CD4-positive, alpha-beta memory T cell (primary cell): ENCODE data around the gene DNAH9. TPM values are rescaled to one million over a fixed set of nuclear protein-coding genes. Genes with fewer than 3 reads are reported as not detected.

Experiments used
- CTCF ChIA-PET: fragments of 350-600 bp; sonication (Branson Sonifier 250); formaldehyde crosslinking; loops from one replicate; lab custom pipeline; 2021; ENCODE audit warnings: inconsistent platforms; ENCODE audit not compliant: partially characterized antibody; lab: Charles Lee
- POLR2A ChIA-PET: fragments of 350-600 bp; sonication (Branson Sonifier 250); formaldehyde crosslinking; loops from one replicate; lab custom pipeline; 2021; ENCODE audit not compliant: partially characterized antibody; lab: Charles Lee
- DNase-seq, 5 donors: peaks; one replicate each; pipeline versions ENCODE4 v3.0.0 to v3.0.0-alpha.2; 2020 to 2022; ENCODE audit warnings: mixed read lengths in 1 of 5
- H3K27ac ChIP-seq: one replicate; pipeline ENCODE4 v1.7.0; 2013; ENCODE audit warnings: low read depth, low read length
- H3K27me3 ChIP-seq: 2 replicates; pipeline ENCODE4 v1.7.0; 2013; ENCODE audit warnings: mild to moderate bottlenecking, low read length, moderate library complexity; ENCODE audit not compliant: insufficient read depth
- H3K36me3 ChIP-seq: 2 replicates; pipeline ENCODE4 v1.7.0; 2013; ENCODE audit warnings: mild to moderate bottlenecking, low read length, moderate library complexity; ENCODE audit not compliant: insufficient read depth
- H3K4me1 ChIP-seq: 2 replicates; pipeline ENCODE4 v1.7.0; 2013; ENCODE audit warnings: mild to moderate bottlenecking, low read length, moderate library complexity; ENCODE audit not compliant: insufficient read depth
- H3K4me3 ChIP-seq, 2 donors: one replicate each; pipeline ENCODE4 v1.7.0; 2013; ENCODE audit warnings: low read length in 2 of 2, mild to moderate bottlenecking in 1 of 2
- H3K9me3 ChIP-seq, 2 donors: one replicate each; pipeline ENCODE4 v1.7.0; 2013; ENCODE audit warnings: low read length in 2 of 2, control low read depth in 1 of 2; ENCODE audit not compliant: control insufficient read depth in 1 of 2
- H3K27ac Mint-ChIP-seq, 7 donors: one replicate each; pipeline ENCODE4 v1.8.0; 2020 to 2021; ENCODE audit warnings: mixed read lengths in 7 of 7, mild to moderate bottlenecking in 6 of 7, inconsistent platforms in 3 of 7, moderate library complexity in 3 of 7
- H3K27me3 Mint-ChIP-seq, 2 donors: one replicate each; pipeline ENCODE4 v1.8.0; 2020 to 2021; ENCODE audit warnings: mixed read lengths in 2 of 2
- H3K36me3 Mint-ChIP-seq, 2 donors: one replicate each; pipeline ENCODE4 v1.8.0; 2020 to 2021; ENCODE audit warnings: mixed read lengths in 2 of 2, inconsistent platforms in 1 of 2, mild to moderate bottlenecking in 1 of 2
- H3K4me1 Mint-ChIP-seq, 4 donors: one replicate each; pipeline ENCODE4 v1.8.0; 2020 to 2021; ENCODE audit warnings: mixed read lengths in 4 of 4, mild to moderate bottlenecking in 1 of 4
- H3K4me3 Mint-ChIP-seq, 8 donors: one replicate each; pipeline ENCODE4 v1.8.0; 2020 to 2021; ENCODE audit warnings: mixed read lengths in 8 of 8, mild to moderate bottlenecking in 7 of 8, moderate library complexity in 6 of 8, inconsistent platforms in 3 of 8
- H3K9me3 Mint-ChIP-seq, 8 donors: one replicate each; pipeline ENCODE4 v1.8.0; 2020 to 2021; ENCODE audit warnings: mixed read lengths in 8 of 8, mild to moderate bottlenecking in 5 of 8, inconsistent platforms in 3 of 8, moderate library complexity in 1 of 8
- intact Hi-C: fragments of 100-400 bp; cut with micrococcal nuclease; formaldehyde crosslinking; loops from one replicate; pipeline ENCODE4 v1.15.1; 2023
- polyA plus RNA-seq, 2 donors: library from polyadenylated mRNA; unstranded; fragments of 300-500 nt; fragmentation: Illumina TruSeq; gene quantifications; one replicate each; pipeline ENCODE4 v1.2.3, GENCODE V29; 2021
- total RNA-seq, 2 experiments: library from RNA; stranded (reverse); gene quantifications; one replicate each; pipeline ENCODE4 v1.2.3, GENCODE V29; 2021

Gene DNAH9
- total and polyA plus RNA-seq, 4 experiments from 2014 or later = not detected

- H3K4me1 ChIP-seq = no peaks in the 10 kb centered on the region
- no peak overlapping the region for H3K4me3 Mint-ChIP-seq
- intact Hi-C loops = loop anchor here (5.0 kb wide), 1 partner anchor 35 kb away; the partner anchor contains the start of gene MAP2K4
- no peaks in the 10 kb centered on the region for H3K9me3 Mint-ChIP-seq
- ChIA-PET POLR2A (interaction anchor here (0.9 kb wide), 1 partner anchor 10 kb away, joined by 3 read pairs; the partner anchor contains the start of gene ZNF18), CTCF (interaction anchor here (1.3 to 3.9 kb wide), 2 partner anchors 9 to 10 kb away, joined by 5 to 16 read pairs; partner anchors contain the start of gene ZNF18)
- no peak overlapping the region for H3K27ac ChIP-seq
- no peaks in the 10 kb centered on the region for H3K27me3 Mint-ChIP-seq
- H3K27ac Mint-ChIP-seq = no peak overlapping the region
- no peaks in the 10 kb centered on the region for H3K9me3 ChIP-seq
- peaks cover 13 to 25% (median 19%) of the 10 kb centered on the region in 4 donors for H3K4me1 Mint-ChIP-seq
- peaks cover 63 to 70% of the 10 kb centered on the region in 2 donors for H3K36me3 Mint-ChIP-seq
- no peak for DNase-seq
- H3K27me3 ChIP-seq = no peaks in the 10 kb centered on the region
- H3K36me3 ChIP-seq = peaks cover 17% of the 10 kb centered on the region
- no peak overlapping the region for H3K4me3 ChIP-seq
Measured at GRCh38 chr17:11986942-11987329, 388.7 kb downstream of the DNAH9 start.

GRCh38 chr17:11990363-11990983 is 392.2 kb downstream of the DNAH9 start:
- H3K27ac Mint-ChIP-seq = peak overlapping the region in 2 of 7 donors; percentile 11 to 23
- H3K27ac ChIP-seq = no peak overlapping the region
- H3K27me3 ChIP-seq = no peaks in the 10 kb centered on the region
- no peaks in the 10 kb centered on the region for H3K27me3 Mint-ChIP-seq
- peaks cover 19 to 44% (median 30%) of the 10 kb centered on the region in 4 donors for H3K4me1 Mint-ChIP-seq
- ChIA-PET CTCF (interaction anchor here (1.1 to 1.2 kb wide), 2 partner anchors 9 to 11 kb away, joined by 3 to 5 read pairs; no protein-coding TSS in a partner anchor), POLR2A (no interaction called here)
- DNase-seq = no peak
- no peak overlapping the region for H3K4me3 ChIP-seq
- H3K36me3 Mint-ChIP-seq = peaks cover 46 to 50% of the 10 kb centered on the region in 2 donors
- no peaks in the 10 kb centered on the region for H3K9me3 Mint-ChIP-seq
- H3K4me3 Mint-ChIP-seq = peak overlapping the region in 1 of 8 donors; percentile 29
- intact Hi-C loops = no loop called here
- peaks cover under 1% of the 10 kb centered on the region for H3K4me1 ChIP-seq
- H3K36me3 ChIP-seq = peaks cover 19% of the 10 kb centered on the region
- no peaks in the 10 kb centered on the region for H3K9me3 ChIP-seq

DNA sequence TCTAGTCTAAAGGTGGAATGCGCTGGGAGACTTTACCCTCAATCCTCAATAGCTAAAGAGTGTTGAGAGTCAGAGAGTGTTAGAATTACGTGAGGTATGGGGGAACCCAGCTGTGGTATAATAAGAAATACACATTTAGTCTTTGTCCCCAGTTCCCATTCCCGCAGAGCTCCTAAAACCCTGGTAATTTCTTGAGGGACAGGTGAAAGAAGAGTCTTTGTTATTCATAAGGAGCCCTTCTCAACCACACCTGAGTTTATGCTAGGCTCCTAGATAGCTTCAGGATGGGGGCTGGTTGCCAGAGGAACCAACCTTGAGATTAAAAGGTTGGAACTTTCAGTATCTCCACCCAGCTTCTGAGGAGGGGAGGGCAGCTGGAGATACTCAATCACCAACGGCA is 393.2 kb downstream of the DNAH9 start:
- H3K27me3 ChIP-seq = no peaks in the 10 kb centered on the region
- peaks cover 40 to 47% of the 10 kb centered on the region in 2 donors for H3K36me3 Mint-ChIP-seq
- H3K27me3 Mint-ChIP-seq = no peaks in the 10 kb centered on the region
- ChIA-PET POLR2A (interaction anchor here (1.3 kb wide), 1 partner anchor 29 kb away, joined by 4 read pairs; the partner anchor contains the start of gene MAP2K4), CTCF (interaction anchor here (1.1 to 1.2 kb wide), 2 partner anchors 12 to 16 kb away, joined by 3 read pairs; no protein-coding TSS in a partner anchor)
- peaks cover 22 to 48% (median 35%) of the 10 kb centered on the region in 4 donors for H3K4me1 Mint-ChIP-seq
- no peak overlapping the region for H3K27ac ChIP-seq
- DNase-seq = no peak
- intact Hi-C loops = no loop called here
- no peaks in the 10 kb centered on the region for H3K9me3 ChIP-seq
- no peak overlapping the region for H3K4me3 Mint-ChIP-seq
- H3K4me1 ChIP-seq = peaks cover 8% of the 10 kb centered on the region
- H3K27ac Mint-ChIP-seq = peak overlapping the region in 1 of 7 donors; percentile 14
- H3K9me3 Mint-ChIP-seq = no peaks in the 10 kb centered on the region
- H3K4me3 ChIP-seq = no peak overlapping the region
- peaks cover 19% of the 10 kb centered on the region for H3K36me3 ChIP-seq

- Mint-ChIP-seq H3K9me3 (peaks cover 0 to 4% (median 0%) of the 10 kb centered on the region in 8 donors), H3K4me3 (peak overlapping the region; percentile 91 to 98 (median 94)), H3K36me3 (peaks cover 7 to 18% of the 10 kb centered on the region in 2 donors), H3K4me1 (peaks cover 15 to 36% (median 25%) of the 10 kb centered on the region in 4 donors), H3K27me3 (no peaks in the 10 kb centered on the region), H3K27ac (peak overlapping the region; percentile 83 to 97 (median 91))
- Histone ChIP-seq H3K36me3 (peaks cover 4% of the 10 kb centered on the region), H3K27me3 (no peaks in the 10 kb centered on the region), H3K27ac (peak overlapping the region; percentile 93), H3K9me3 (no peaks in the 10 kb centered on the region), H3K4me3 (peak overlapping the region; percentile 80 to 95), H3K4me1 (peaks cover 13% of the 10 kb centered on the region)
- POLR2A ChIA-PET = interaction anchor here (0.6 to 5.1 kb wide), 21 partner anchors 8 to 1300 kb away, joined by 3 to 287 read pairs (median 6); partner anchors contain the start of genes ELAC2 and MAP2K4
- peak in 3 of 5 donors; percentile 40 to 47 (median 44) for DNase-seq
- CTCF ChIA-PET = interaction anchor here (1.0 to 3.1 kb wide), 8 partner anchors 10 to 88 kb away, joined by 3 to 16 read pairs (median 7); partner anchors contain the start of gene MAP2K4
- intact Hi-C loops = loop anchor here (1.0 to 5.0 kb wide), 2 partner anchors 24 to 1299 kb away; partner anchors contain the start of genes ADPRM, MAP2K4 and SCO1
Measured at GRCh38 chr17:11996722-11997146, 398.5 kb downstream of the DNAH9 start.

DNA sequence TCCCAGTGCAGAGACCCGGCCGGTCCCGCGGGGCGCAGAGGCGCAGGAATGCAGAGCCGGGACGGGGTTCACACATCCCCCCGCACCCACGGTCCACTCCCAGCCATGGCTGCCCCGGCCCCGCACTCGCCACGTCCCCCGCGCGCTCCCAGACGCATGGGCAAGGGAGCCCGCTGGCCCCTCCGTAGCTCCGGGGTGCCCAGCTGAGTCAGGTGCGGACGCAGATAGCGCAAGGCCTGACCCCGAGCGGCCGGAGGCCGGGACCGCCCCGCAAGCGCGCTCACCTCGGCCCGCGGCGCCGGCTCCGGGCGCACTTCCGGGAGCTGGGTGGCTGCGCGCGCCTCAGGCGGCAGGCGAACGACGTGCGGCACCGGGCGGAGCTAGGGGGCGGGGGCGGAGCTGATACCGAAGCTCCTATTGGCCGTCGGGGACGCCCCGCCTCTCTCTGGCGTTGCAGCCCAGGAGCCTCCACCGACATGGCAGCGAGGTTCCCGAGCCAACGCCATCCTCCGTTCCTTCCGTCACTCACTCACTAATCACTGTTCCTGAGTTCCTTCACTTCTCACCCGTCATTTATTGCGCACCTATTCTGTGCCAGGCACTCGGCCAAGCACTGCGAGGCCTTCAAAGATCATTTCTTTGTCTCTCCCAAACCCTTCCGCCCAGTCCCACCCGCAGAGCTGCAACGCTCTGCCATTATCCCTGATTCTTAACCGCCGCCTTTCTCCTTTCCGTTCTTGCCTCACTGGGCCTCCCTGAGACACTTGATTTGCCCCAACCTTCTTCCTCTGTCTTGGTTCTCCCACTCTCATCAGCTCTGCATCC is 399.1 kb downstream of the DNAH9 start, which contains the start of gene ZNF18:
ZNF18 (minus strand) TSS at position 329 of the 825 bp plus-strand sequence. CDS start 4,646 bp downstream, outside the sequence.
- Mint-ChIP-seq H3K4me3 (peak within 1 kb of the TSS; percentile 91 to 99 (median 98)), H3K9me3 (peaks cover 0 to 4% (median 0%) of the 10 kb centered on the region in 8 donors), H3K27me3 (no peaks in the 10 kb centered on the region), H3K4me1 (peaks cover 15 to 36% (median 23%) of the 10 kb centered on the region in 4 donors), H3K36me3 (peaks cover 7 to 14% of the 10 kb centered on the region in 2 donors), H3K27ac (peak within 1 kb of the TSS; percentile 83 to 99 (median 95))
- ChIA-PET POLR2A (interaction anchor here (0.6 to 5.1 kb wide), 23 partner anchors 9 to 1301 kb away, joined by 3 to 287 read pairs (median 5); partner anchors contain the start of genes ELAC2 and MAP2K4), CTCF (interaction anchor here (0.7 to 3.1 kb wide), 10 partner anchors 10 to 1033 kb away, joined by 3 to 16 read pairs (median 5); partner anchors contain the start of gene MAP2K4)
- DNase-seq = peak; percentile 92 to 95 (median 93)
- H3K4me3 ChIP-seq = peak within 1 kb of the TSS; percentile 80 to 95
- H3K9me3 ChIP-seq = no peaks in the 10 kb centered on the region
- H3K27me3 ChIP-seq = no peaks in the 10 kb centered on the region
- peak within 1 kb of the TSS; percentile 93 for H3K27ac ChIP-seq
- peaks cover 13% of the 10 kb centered on the region for H3K4me1 ChIP-seq
- no peaks in the 10 kb centered on the region for H3K36me3 ChIP-seq
- intact Hi-C loops = loop anchor here (1.0 to 5.0 kb wide), 2 partner anchors 23 to 1300 kb away; partner anchors contain the start of genes ADPRM, MAP2K4 and SCO1

GRCh38 chr17:11997972-11998233 is 399.6 kb downstream of the DNAH9 start:
- Mint-ChIP-seq H3K4me1 (peaks cover 14 to 31% (median 20%) of the 10 kb centered on the region in 4 donors), H3K9me3 (peaks cover 0 to 4% (median 0%) of the 10 kb centered on the region in 8 donors), H3K36me3 (peaks cover 3 to 14% of the 10 kb centered on the region in 2 donors), H3K27ac (peak overlapping the region; percentile 83 to 99 (median 95)), H3K4me3 (peak overlapping the region; percentile 91 to 99 (median 98)), H3K27me3 (no peaks in the 10 kb centered on the region)
- Histone ChIP-seq H3K27me3 (no peaks in the 10 kb centered on the region), H3K9me3 (no peaks in the 10 kb centered on the region), H3K36me3 (no peaks in the 10 kb centered on the region), H3K4me3 (peak overlapping the region; percentile 54 to 95), H3K27ac (peak overlapping the region; percentile 93), H3K4me1 (peaks cover 13% of the 10 kb centered on the region)
- no peak for DNase-seq
- ChIA-PET CTCF (interaction anchor here (0.8 to 3.1 kb wide), 9 partner anchors 10 to 87 kb away, joined by 3 to 16 read pairs (median 6); partner anchors contain the start of gene MAP2K4), POLR2A (interaction anchor here (0.7 to 5.1 kb wide), 20 partner anchors 9 to 1301 kb away, joined by 3 to 287 read pairs (median 6); partner anchors contain the start of genes ELAC2 and MAP2K4)
- intact Hi-C loops = loop anchor here (1.0 to 5.0 kb wide), 2 partner anchors 22 to 1301 kb away; partner anchors contain the start of genes ADPRM, MAP2K4 and SCO1
